NCI-H146 treated with DMSO at 0.1 percent for 48 hours (cell line): Measurements from ENCODE around the gene MGLL.

Source experiments
- DNase-seq: peaks from one replicate; lab custom pipeline; 2025; ENCODE audit not compliant: unreplicated experiment; lab: John Stamatoyannopoulos, UW

The MGLL gene

GRCh38 chr3:127822041-127822681 lies at the start of gene MGLL:
MGLL (minus strand) TSS chr3:127822515; CDS start chr3:127822318, 197 bp downstream.
- no peak for DNase-seq

- no peak for DNase-seq
Observed at GRCh38 chr3:127870156-127870555, 47.8 kb upstream of the MGLL start.

GRCh38 chr3:127867986-127868385 lies 45.7 kb upstream of the MGLL start:
- DNase-seq, result no peak

- DNase-seq, result no peak
Observed at GRCh38 chr3:127867412-127867811, 45.1 kb upstream of the MGLL start.

- no peak for DNase-seq
Observed at GRCh38 chr3:127865941-127866340, 43.6 kb upstream of the MGLL start.

DNA sequence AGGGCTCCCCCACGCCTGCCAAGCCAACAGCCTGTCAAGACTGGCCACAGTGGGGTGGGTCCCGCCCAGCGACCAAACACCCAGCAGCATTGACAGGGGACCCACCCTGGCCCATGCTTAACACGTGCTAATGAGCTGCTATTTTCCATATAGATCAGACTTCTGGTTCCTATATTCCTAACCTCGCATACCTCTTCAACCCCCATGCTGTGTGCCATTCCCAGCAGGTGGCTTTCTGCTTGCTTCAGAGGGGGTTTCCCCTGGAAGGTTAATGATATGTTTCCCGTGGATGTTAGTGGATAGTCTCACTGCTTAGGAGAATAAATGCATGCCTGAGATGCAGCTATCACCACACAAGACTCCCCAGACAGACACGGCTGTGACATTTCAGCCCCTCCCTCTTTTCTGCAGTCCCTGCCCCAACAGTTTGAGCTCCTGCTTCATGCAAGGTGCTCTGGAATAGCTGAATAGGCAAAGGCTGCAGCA lies 37.9 kb upstream of the MGLL start:
- DNase-seq, result peak; percentile 67

DNA sequence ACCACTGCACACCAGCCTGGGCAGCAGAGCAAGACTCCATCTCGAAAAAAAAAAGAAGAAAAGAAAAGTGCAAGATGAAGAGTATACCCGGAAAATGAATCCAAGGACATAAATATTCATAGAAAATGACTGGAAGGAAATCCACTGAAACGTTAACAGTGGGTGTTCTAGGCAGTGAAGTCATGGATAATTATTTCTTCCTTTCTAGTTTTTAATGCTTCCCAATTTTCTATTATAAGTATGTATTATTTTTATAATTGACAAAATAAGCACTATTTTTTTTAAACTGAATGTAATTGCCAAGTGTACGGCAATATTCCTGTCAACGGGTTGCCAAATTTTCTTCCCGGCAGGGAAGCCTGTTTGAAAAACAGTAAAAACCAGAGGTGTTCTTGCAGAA lies 37.4 kb upstream of the MGLL start:
- peak; percentile 61 for DNase-seq

- no peak for DNase-seq
Observed at GRCh38 chr3:127858937-127859336, 36.6 kb upstream of the MGLL start.

DNA sequence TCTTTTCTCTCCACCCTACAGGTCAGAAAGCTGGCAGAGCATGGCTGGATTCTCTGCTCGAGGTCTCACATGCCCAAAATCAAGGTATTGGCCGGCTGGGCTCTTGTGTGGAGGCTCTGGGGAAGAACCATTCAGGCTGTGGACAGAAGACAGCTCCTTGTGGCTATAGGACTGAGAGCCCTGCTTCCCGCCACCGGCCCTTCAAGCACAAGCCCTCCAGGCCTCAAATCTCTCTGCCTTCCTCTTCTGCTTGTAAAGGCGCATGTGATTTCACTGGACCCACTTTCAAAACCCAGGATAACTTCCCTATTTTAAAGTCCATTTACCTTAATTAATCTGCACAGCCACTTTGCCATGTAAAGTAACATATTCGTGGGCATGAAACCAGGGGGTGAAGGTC lies 36.2 kb upstream of the MGLL start:
- DNase-seq, result no peak

GRCh38 chr3:127857333-127857732 lies 35.0 kb upstream of the MGLL start:
- DNase-seq, result no peak

DNA sequence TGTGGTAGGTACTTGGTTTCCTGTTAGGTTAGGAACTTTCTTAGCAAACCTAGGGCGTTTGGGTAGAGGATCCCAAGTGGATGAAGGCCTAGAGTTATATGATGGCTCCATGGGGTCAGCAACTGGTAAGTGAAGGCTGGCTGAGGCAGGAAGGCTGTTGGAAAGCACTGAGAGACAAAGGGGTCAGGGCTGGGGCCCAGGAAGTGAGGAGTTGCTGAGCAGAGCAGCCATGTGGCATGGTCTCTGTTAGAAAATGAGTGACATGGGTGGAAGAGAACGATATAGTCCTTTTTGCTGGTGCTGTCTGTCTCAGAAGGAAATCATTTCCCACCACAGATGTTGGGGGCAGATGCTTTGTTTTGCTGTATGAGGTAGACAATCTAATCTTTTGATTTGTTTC lies 34.5 kb upstream of the MGLL start:
- DNase-seq, result no peak

- DNase-seq, result no peak
Observed at GRCh38 chr3:127855246-127855645, 32.9 kb upstream of the MGLL start.

- DNase-seq, result no peak
Observed at GRCh38 chr3:127853681-127854080, 31.4 kb upstream of the MGLL start.

DNA sequence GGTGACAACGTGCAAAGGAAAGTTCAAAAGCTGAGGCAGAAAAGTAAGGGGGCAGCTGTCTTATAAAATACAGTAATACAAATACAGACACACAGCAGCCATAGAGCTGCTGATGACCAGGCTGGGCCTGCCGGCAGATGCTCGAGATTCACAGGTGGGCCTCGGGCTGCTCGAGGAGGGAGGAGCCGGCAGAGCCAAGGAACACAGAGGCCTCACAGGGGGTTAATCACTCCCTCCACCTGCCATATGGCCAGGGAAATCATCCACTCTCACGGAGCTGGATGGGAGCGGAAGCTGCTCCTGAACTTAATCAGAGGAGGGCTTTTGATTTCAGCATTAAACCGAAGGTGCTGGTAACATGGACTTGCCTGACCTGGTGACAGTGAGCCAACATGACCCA lies 29.6 kb upstream of the MGLL start:
- DNase-seq, result peak; percentile 92

- DNase-seq, result peak; percentile 15
Observed at GRCh38 chr3:127849368-127849767, 27.1 kb upstream of the MGLL start.

DNA sequence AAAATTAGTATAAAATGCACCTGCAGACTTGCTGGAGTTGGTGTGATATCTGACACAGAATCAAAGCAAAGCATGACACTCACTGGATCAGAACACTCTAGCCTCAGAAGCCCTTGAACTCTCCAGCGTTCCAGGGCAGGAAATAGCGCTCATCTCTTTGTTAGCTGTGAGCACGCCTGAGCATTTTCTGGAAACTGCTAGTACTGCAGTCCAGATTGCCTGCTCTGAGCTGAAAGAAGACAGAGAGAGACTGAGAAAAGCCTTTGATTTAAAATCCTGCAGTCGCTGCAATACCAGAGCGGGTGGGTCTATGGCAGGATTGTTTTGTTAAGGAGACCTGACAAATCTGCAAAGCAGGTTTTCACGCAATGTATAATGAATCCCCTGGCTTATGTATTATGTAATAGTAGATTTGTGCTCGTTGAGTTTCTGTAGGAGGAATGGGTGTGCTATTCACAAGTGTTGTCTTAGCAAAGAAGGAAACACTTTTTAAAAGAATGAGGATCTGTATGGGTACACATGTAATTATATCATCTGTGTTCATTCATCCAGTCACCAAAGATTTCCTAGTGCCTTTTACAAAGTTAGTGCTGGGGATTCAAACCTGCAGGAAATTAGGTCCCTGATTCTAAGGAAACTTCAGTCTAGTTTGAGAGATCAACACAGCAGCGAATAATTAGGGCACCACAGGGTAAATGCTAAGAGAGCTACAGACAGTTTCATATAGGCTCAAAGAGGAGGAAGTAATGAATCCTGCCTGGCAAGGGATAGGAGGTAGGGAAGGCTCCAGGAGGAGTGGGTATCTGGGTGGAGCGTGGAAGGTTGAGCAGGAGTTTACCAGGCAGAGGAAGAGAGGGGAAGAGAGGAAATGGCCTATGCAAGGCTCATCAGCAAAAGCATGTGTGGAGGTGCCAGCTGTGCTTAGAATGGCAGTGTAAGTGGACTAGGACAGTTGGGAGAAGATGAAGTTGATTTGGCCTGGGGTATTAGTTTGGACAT lies 26.1 kb upstream of the MGLL start:
- no peak for DNase-seq

DNA sequence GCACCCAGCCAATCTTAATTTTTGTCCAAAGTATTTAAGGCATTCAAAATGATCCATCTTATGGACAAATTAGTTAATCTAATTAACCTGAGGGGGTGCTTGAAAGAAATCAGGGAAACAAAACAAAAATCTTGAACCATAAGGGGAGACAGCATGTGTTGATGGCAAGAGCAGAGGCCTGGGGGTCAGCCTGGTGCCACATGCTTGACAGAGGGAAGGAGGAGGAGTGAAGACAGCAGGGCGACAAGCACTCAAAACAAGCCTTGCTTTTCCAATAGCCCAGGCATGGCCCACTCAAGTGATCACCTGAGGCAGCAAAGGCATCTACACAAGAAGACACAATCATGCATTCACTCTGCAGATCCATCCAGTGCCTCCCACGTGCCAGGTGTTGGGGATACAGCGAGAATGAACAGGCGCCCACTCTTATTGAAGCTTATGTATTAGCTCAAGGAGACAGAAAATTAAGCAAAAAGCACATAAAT lies 25.0 kb upstream of the MGLL start:
- DNase-seq, result no peak

DNA sequence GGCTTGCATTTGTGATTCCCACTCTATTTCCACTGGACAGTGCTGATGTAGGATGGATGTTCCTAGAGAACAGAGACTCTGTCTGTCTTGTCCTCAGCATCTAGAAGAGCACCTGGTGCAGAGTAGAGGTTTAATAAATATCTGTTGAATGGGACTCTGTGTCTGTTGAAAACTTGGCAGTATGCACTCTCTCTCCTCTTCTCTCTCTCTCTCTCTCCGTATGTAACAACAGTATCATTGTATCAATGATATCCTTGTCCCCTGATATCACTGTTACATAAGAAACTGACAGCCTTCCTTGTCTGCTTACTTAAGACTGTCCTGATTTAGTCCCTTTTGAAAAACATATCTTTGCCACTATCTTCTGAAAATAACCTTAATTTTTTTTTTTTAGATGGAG lies 24.3 kb upstream of the MGLL start:
- no peak for DNase-seq

DNA sequence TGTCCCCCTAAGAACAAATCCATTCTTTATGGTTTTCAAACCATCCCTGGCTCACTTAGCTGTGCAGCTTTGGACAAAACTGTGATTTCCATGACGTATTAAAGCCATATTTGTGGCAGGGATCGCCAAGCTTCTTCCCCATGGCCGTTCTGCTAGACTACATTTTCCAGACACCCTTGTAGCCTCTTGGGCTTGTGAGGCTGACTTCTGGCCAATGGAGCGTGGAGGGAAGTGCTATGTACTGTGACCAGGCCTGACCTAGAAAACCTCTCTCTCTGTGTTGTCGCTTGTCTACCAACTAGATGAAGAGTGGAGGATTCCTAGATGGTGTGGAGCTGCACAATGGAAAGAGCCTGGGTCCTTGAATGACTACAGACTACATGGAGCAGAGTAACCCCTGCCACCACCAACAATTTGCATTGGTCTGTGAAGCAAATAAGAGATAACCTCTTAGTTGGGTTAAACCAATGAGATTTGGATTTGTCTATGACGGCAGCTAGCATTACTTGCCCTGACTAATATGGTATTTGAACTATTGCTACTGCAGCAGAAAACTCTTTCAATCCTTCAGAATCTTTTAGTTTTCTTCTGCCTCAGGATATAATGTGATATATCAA lies 22.1 kb upstream of the MGLL start:
- no peak for DNase-seq

GRCh38 chr3:127840671-127841070 lies 18.4 kb upstream of the MGLL start:
- no peak for DNase-seq

- no peak for DNase-seq
Observed at GRCh38 chr3:127839099-127839498, 16.8 kb upstream of the MGLL start.
